GM18511 (cell line): ENCODE results near the gene CYB5D1.

ENCODE experiments used
- ATAC-seq: cut with Tn5 transposase; IDR thresholded peaks from one replicate; pipeline ENCODE4 v1.9.1; 2021; ENCODE audit warnings: mild to moderate bottlenecking, moderate library complexity; ENCODE audit not compliant: unreplicated experiment

The CYB5D1 gene

GRCh38 chr17:7844292-7845154 lies 13.3 kb upstream of the CYB5D1 start:
- ATAC-seq, result peak; percentile 56

GRCh38 chr17:7845359-7846062 lies 12.3 kb upstream of the CYB5D1 start:
- no peak for ATAC-seq

GRCh38 chr17:7846063-7846735 lies 11.6 kb upstream of the CYB5D1 start:
- ATAC-seq, result no peak

GRCh38 chr17:7846765-7847661 lies 10.8 kb upstream of the CYB5D1 start:
- no peak for ATAC-seq

- no peak for ATAC-seq
Observed at GRCh38 chr17:7848131-7848579, 9.6 kb upstream of the CYB5D1 start.

GRCh38 chr17:7848739-7849129 lies 9.1 kb upstream of the CYB5D1 start:
- no peak for ATAC-seq

GRCh38 chr17:7849130-7849750 lies 8.6 kb upstream of the CYB5D1 start:
- ATAC-seq, result no peak

- no peak for ATAC-seq
Observed at GRCh38 chr17:7849751-7850504, 7.9 kb upstream of the CYB5D1 start.

- ATAC-seq, result peak; percentile 9
Observed at GRCh38 chr17:7850701-7851437, 6.9 kb upstream of the CYB5D1 start.

- ATAC-seq, result peak; percentile 77
Observed at GRCh38 chr17:7851438-7852261, 6.2 kb upstream of the CYB5D1 start.

- no peak for ATAC-seq
Observed at GRCh38 chr17:7852262-7852670, 5.5 kb upstream of the CYB5D1 start.

- no peak for ATAC-seq
Observed at GRCh38 chr17:7852919-7853690, 4.7 kb upstream of the CYB5D1 start.

- no peak for ATAC-seq
Observed at GRCh38 chr17:7853691-7854038, 4.1 kb upstream of the CYB5D1 start.

GRCh38 chr17:7854078-7854777 lies 3.6 kb upstream of the CYB5D1 start:
- ATAC-seq, result no peak

GRCh38 chr17:7854851-7855659 lies 2.7 kb upstream of the CYB5D1 start, which contains the start of gene TMEM88:
Gene TMEM88 (plus strand): TSS chr17:7855066. CDS start chr17:7855075, 9 bp downstream.
- no peak for ATAC-seq

- no peak for ATAC-seq
Observed at GRCh38 chr17:7855660-7856010, 2.2 kb upstream of the CYB5D1 start.
